Lower leg skin (tissue), 4 donors: ENCODE measurements around the gene SENP3. TPM values are rescaled to one million over a fixed set of nuclear protein-coding genes. Genes with fewer than 3 reads are reported as not detected.
A peak's percentile ranks its signal among the peaks of the same experiment; 100 is the strongest.

Source experiments
- DNase-seq, 2 donors: peaks; one replicate each; pipeline ENCODE4 v3.0.0-alpha.2; 2019; ENCODE audit warnings: low spot score in 2 of 2
- H3K4me3 ChIP-seq: fragments of 200-600 bp; sonication (generic); 2 replicates; pipeline ENCODE4 v1.5.1; 2017; ENCODE audit warnings: mild to moderate bottlenecking, low read depth; ENCODE audit not compliant: poor library complexity, severe bottlenecking
- CTCF ChIP-seq, 3 donors: fragments of 450-650 bp; IDR thresholded peaks; one replicate each; pipeline ENCODE4 v1.5.1; 2016; ENCODE audit warnings: antibody characterized with exemption in 3 of 3, mild to moderate bottlenecking in 3 of 3, moderate library complexity in 2 of 3
- POLR2A ChIP-seq, 2 donors: fragments of 450-650 bp; IDR thresholded peaks; one replicate each; pipeline ENCODE4 v1.6.1; 2016 to 2017; ENCODE audit warnings: antibody characterized with exemption in 2 of 2, mild to moderate bottlenecking in 1 of 2, moderate library complexity in 1 of 2
- WGBS, 2 donors: methylation state at CpG; one replicate each; pipeline ENCODE4 v1.1.5; 2018; 5-methylcytosine and 5-hydroxymethylcytosine counted together
- intact Hi-C: fragments of 100-400 bp; cut with DNase I; formaldehyde crosslinking; loops from one replicate; pipeline ENCODE4 v1.15.0; 2023; ENCODE audit warnings: low total_unique reads
- total RNA-seq, 4 donors: library from RNA; depleted of rRNA; stranded (reverse); fragments of >200 nt; gene quantifications; one replicate each; pipeline ENCODE4 v1.1.0, GENCODE V29; 2016

SENP3 gene
- total RNA-seq, 4 donors from 2014 or later: 39.5 to 53.0 (median 48.7) TPM

GRCh38 chr17:7557775-7558543 lies 3.8 kb upstream of the SENP3 start:
- no peak for TF ChIP-seq CTCF (IDR thresholded peaks at IDR 0.05)
- no peak for TF ChIP-seq POLR2A (IDR thresholded peaks at IDR 0.05)
- H3K4me3 ChIP-seq: no peak overlapping the region
- DNase-seq: peak; percentile 80 to 95
- intact Hi-C loops: loop anchor here (10.0 kb wide), 2 partner anchors 63 to 203 kb away; partner anchors contain the start of genes KCTD11 and TMEM95
- 3 to 9% methylated on average over 21 of the region's 21 CpGs for WGBS, 2 donors

GRCh38 chr17:7558544-7559319 lies 3.0 kb upstream of the SENP3 start, which contains the start of gene TNFSF13:
Gene TNFSF13 (plus strand): TSS chr17:7558750. CDS start chr17:7559040, 290 bp downstream.
- intact Hi-C loops: loop anchor here (10.0 kb wide), 2 partner anchors 64 to 204 kb away; partner anchors contain the start of genes KCTD11 and TMEM95
- H3K4me3 ChIP-seq: peak within 1 kb of the TSS; percentile 16
- no peak for TF ChIP-seq CTCF (IDR thresholded peaks at IDR 0.05)
- TF ChIP-seq POLR2A (IDR thresholded peaks at IDR 0.05): no peak
- WGBS, 2 donors: 23 to 27% methylated on average over 16 of the region's 16 CpGs
- peak in 1 of 2 donors; percentile 92 for DNase-seq

GRCh38 chr17:7559320-7560171 lies 2.2 kb upstream of the SENP3 start:
- intact Hi-C loops: loop anchor here (10.0 kb wide), 3 partner anchors 65 to 205 kb away; partner anchors contain the start of genes FGF11, KCTD11, TMEM102 and TMEM95
- TF ChIP-seq CTCF (IDR thresholded peaks at IDR 0.05): no peak
- no peak for TF ChIP-seq POLR2A (IDR thresholded peaks at IDR 0.05)
- peak overlapping the region; percentile 16 for H3K4me3 ChIP-seq
- DNase-seq: no peak
- 47 to 57% methylated on average over 18 of the region's 18 CpGs for WGBS, 2 donors

GRCh38 chr17:7560172-7561027 lies 1.3 kb upstream of the SENP3 start:
- DNase-seq: peak in 1 of 2 donors; percentile 94
- 22 to 26% methylated on average over 22 of the region's 22 CpGs for WGBS, 2 donors
- H3K4me3 ChIP-seq: no peak overlapping the region
- intact Hi-C loops: loop anchor here (10.0 kb wide), 1 partner anchor 126 kb away; the partner anchor contains the start of genes FGF11 and TMEM102
- no peak for TF ChIP-seq POLR2A (IDR thresholded peaks at IDR 0.05)
- no peak for TF ChIP-seq CTCF (IDR thresholded peaks at IDR 0.05)
